Measurements from ENCODE around the gene FBXW4.

GRCh38 chr10:101607124-101607523, 87.8 kb downstream of the FBXW4 start:
- no peak for TF ChIP-seq CTCF (conservative IDR thresholded peaks at IDR 0.05 in 1 of 2, IDR thresholded peaks at IDR 0.05 in 1 of 2; ENCODE audit: low read depth in 1 of 2, low read length in 2 of 2)
- TF ChIP-seq EZH2 (IDR thresholded peaks at IDR 0.05; ENCODE audit: low read length, missing control alignments), result no peak
